Stimulated activated CD8-positive, alpha-beta memory T cell treated with anti-CD3 and anti-CD28 coated beads, Interleukin-2, amount 100 ng/mL, for 48 hours (primary cell): ENCODE measurements around the gene HBG1.
"Not testable (repeated sequence)": the region's sequence is repeated elsewhere in the genome, so short reads cannot be mapped to it uniquely, and the experiment has no call there.

Source experiments
- DNase-seq, 2 donors: peaks; one replicate each; pipeline ENCODE4 v3.0.0-alpha.2; 2020; ENCODE audit warnings: low read depth in 2 of 2

HBG1 gene

DNA sequence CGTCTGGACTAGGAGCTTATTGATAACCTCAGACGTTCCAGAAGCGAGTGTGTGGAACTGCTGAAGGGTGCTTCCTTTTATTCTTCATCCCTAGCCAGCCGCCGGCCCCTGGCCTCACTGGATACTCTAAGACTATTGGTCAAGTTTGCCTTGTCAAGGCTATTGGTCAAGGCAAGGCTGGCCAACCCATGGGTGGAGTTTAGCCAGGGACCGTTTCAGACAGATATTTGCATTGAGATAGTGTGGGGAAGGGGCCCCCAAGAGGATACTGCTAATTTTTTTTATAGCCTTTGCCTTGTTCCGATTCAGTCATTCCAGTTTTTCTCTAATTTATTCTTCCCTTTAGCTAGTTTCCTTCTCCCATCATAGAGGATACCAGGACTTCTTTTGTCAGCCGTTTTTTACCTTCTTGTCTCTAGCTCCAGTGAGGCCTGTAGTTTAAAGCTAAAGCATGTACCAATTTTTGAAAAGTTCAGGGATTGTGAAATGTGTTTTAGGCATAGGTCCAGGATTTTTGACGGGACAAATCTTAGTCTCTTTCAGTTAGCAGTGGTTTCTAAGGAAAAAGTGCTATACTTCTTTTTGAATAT lies at the start of gene HBG1:
Gene HBG1 (minus strand): TSS at position 51 of the 590 bp plus-strand sequence. CDS start 53 bp downstream, outside the sequence.
- not testable (repeated sequence) for DNase-seq

DNA sequence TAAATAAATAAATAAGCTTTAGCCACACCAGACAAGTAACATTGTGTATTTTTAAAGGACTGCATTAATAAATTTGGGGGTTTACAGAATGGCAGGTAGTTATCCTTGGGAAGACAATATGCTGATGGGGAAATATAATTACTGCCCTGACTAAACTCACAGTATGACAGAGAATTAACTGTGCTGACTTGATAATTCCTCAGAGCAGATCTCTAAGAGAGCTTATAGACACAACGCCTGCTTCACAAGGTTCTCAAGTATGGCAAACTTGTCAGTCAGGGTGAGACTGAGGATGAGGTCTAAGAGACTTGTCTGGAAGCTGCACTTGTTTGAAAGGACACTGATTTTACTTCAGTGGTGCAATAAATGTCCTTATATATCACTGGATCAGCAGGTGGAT lies 48.8 kb upstream of the HBG1 start:
- DNase-seq = no peak

DNA sequence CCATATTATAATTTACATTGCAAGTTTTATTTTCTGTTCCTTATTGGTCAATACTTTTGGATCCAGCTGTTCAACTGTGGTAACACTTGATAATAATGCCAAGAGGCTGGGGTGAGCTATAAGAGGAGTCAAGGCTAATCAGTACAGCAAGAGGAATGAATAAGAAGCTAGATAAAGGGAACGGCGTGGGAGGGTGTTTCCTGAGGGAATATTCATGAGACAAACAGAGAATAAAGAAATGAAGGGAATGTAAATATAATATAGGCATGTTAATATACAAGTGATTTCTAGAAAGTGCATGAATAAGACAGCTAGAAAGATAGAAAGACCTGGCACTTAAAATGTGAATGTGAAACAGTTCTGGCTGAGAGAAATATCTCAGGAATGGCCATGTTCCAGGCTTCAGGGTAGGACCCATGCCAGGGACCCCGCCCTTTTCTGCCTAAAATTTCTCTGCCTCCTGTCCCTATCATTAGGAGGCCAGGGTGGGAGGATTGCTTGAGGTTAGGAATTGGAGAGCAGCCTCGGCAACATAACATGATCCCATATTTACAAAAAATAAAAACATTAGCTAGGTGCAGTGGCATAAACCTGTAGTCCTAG lies 48.2 kb upstream of the HBG1 start:
- DNase-seq = no peak

DNA sequence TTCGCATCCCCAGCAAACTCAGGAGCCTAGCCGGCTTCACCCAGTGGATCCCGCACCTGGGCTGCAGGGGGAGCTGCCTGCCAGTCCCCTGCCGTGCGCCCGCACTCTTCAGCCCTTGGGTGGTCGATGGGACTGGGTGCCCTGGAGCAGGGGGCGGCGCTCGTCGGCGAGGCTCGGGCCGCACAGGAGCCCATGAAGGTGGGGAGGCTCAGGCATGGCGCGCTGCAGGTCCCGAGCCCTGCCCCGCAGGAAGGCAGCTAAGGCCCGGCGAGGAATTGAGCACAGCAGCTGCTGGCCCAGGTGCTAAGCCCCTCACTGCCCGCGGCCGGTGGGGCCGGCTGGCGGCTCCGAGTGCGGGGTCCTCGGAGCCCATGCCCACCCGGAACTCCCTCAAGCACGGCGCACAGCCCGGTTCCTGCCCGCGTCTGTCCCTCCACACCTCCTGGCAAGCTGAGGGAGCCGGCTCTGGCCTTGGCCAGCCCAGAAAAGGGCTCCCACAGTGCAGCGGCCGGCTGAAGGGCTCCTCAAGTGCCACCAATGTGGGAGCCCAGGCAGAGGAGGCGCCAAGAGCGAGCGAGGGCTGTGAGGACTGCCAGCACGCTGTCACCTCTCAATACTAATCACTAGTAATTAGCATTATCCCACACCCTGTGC lies 44.8 kb upstream of the HBG1 start:
- DNase-seq = not testable (repeated sequence)

DNA sequence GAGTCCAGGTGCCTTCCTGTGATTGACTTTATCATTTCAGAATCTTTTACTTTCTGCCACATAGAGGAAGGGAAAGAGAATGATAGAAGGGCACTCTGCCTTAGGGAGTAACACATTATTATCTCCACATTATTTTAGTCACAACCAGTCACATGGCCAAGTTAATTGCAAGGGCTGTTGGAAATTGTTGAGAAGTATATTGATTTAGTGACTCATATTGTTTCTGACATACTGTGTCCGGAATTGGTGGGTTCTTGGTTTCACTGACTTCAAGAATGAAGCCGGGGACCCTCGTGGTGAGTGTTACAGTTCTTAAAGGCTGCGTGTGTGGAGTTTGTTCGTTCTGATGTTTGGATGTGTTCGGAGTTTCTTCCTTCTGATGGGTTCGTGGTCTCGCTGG lies 43.4 kb upstream of the HBG1 start:
- no peak for DNase-seq

DNA sequence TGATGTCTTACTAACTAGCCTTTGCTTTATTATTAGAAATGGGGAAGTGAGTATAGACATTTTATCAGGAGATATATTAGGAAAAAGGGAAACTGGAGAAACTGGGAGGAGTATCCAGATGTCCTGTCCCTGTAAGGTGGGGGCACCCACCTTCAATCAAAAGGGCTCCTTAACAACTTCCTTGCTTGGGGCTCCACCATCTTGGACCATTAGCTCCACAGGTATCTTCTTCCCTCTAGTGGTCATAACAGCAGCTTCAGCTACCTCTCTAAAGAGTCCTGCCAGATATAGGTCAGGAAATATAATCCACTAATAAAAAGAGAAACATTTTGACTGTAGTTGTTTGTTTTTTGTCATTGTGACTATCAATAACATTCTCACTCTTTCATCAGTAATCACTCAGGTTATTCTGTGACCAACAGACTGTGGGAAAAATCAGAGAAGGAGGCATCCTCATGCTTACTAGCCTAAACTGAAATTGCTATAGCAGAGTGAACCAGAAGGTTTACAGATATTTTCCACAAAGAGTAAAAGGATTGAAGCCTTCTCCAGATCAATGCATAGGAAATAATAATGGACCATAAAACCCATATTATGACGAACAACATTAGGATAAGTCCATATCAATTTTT lies 41.7 kb upstream of the HBG1 start:
- no peak for DNase-seq

DNA sequence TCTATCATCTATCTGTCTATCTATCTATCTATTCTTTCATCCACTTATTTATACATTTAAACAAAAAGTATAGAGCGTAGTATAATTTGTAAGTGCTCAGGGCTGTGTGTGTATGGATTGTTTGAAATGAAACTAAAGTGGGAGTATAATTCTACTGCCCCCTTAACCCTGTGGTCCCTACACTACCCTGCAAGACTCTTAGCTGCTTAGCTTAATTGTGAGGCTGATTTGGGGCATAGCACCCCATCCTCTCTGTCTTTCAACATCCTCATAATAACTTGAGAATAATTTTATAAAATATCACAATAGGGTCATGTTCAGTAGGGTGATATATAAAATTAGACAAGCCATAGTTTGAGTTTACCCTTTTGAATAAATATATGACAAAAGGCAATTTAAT lies 40.4 kb upstream of the HBG1 start:
- no peak for DNase-seq

DNA sequence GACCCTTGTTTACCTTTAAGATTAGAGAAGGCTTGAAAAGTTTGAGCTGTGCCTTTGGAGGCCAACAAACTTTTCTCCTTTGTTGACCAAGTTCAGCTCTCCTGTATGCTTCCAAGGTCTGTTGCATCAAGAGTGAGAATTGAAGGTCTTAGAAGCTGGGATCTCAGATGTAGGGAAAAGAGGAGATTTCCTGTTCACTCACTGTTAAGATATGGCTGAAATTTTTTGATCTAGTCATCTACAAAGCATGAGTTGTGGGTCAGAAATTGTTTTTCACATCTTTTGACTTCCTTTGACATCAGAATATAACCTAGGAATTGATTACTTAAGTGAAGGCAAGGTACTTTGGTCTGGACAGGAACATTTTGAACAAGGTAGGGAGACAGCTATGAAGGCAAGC lies 40.0 kb upstream of the HBG1 start:
- DNase-seq = no peak

DNA sequence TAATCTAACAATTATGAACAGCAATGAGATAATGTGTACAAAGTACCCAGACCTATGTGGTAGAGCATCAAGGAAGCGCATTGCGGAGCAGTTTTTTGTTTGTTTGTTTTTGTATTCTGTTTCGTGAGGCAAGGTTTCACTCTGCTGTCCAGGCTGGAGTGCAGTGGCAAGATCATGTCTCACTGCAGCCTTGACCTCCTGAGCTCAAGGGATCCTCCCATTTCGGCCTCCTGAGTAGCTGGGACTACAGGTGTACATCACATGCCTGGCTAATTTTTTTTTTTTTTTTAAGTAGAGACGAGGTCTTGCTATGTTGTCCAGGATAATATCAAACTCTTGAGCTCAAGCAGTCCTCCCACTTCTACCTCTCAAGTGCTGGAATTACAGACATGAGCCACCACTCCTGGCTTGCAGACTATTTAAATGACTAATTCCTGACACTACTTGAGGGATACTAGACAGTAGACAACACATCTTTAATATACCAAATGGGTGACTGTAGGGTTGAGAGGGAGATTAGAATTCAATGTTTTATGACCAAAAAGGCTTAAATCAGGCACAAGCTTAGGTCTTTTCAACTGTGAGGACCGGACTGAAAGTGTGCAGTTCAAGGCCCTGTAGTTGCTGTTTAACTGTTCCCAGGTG lies 39.4 kb upstream of the HBG1 start:
- DNase-seq = no peak

DNA sequence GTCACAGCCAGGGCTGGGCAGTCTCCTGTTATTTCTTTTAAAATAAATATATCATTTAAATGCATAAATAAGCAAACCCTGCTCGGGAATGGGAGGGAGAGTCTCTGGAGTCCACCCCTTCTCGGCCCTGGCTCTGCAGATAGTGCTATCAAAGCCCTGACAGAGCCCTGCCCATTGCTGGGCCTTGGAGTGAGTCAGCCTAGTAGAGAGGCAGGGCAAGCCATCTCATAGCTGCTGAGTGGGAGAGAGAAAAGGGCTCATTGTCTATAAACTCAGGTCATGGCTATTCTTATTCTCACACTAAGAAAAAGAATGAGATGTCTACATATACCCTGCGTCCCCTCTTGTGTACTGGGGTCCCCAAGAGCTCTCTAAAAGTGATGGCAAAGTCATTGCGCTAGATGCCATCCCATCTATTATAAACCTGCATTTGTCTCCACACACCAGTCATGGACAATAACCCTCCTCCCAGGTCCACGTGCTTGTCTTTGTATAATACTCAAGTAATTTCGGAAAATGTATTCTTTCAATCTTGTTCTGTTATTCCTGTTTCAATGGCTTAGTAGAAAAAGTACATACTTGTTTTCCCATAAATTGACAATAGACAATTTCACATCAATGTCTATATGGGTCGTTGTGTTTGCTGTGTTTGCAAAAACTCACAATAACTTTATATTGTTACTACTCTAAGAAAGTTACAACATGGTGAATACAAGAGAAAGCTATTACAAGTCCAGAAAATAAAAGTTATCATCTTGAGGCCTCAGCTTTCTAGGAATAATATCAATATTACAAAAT lies 38.6 kb upstream of the HBG1 start:
- DNase-seq = no peak

DNA sequence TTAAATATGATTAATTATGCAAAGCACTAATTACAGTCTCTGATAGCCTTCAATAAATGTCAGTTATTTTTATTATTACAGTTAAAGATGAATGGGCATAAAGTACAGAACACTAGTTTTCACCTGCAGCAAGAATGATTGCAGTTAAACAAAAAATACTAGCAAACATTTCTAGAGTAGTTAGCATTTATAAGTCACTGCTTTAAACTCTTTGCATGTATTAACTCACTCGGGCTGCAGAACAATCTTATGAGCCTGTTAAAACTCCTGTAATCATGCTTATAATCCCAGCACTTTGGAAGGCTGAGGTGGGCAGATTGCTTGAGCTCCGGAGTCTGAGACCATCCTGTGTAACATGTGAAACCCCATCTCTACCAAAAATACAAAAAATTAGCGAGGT lies 37.2 kb upstream of the HBG1 start:
- no peak for DNase-seq

DNA sequence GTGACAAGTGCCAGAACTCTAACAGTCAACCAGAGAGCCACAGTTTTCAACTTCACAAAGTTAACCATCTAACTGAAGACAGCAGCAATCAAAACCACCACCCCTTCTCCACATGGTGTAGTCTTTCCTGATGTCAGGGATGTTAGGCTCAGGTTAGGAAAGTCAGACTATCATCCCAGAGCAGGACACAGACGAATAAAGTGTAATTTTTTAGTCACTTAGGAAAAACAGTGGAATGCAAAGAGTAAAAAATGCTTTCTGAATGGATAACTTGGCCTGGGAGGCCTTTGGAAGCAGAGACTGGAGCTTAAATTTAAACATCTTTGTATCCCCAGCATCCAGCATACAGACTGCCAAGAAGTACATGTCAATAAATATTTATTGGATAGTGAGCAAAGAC lies 36.7 kb upstream of the HBG1 start:
- no peak for DNase-seq

DNA sequence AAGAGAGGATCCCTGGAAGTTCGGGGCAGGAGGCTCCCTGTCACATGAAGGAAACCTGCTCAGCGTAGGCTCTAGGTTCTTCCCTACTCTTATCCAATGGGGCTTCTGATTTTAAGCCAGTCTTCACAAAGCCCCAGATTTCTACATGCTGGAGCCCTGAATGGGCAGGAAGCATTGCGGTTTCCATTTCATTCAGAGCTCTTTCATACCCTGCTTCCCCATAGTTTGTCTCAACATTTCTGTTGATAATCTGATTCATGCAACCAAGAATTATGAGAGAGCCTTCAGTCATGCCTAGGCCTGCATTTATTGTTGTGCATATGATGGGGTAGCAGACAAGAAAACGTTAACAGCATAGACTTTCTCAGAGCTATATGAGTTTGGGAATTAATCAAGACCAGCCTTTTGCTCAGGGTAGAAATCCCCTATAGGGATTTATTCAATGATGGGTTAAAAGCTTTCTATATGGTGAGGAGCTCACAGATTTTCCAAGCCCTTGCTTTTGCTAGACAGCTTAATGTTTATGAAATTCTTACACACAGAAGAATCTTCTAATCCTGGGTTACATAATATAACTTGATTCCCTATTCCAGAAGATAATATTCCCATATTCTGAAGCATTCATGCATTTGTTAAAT lies 36.2 kb upstream of the HBG1 start:
- DNase-seq = no peak

DNA sequence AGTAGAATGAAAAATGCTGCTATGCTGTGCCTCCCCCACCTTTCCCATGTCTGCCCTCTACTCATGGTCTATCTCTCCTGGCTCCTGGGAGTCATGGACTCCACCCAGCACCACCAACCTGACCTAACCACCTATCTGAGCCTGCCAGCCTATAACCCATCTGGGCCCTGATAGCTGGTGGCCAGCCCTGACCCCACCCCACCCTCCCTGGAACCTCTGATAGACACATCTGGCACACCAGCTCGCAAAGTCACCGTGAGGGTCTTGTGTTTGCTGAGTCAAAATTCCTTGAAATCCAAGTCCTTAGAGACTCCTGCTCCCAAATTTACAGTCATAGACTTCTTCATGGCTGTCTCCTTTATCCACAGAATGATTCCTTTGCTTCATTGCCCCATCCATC lies 35.0 kb upstream of the HBG1 start:
- DNase-seq = no peak

DNA sequence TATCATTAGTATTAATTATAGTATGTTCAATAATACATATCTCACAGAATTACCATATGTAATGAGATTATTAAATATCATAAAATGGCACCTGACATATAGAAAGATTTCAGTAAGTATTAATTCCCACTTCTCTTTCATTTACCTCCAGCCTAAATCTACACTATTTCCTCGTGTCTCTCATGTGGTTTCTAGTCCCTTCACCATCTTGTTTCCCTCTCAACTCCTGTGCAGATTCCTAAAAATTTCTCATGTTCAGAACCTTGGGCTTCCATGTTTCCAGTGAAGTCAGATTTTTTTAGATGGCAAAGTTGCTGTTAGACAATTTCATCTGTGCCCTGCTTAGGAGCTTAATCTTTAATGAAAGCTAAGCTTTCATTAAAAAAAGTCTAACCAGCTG lies 34.2 kb upstream of the HBG1 start:
- DNase-seq = no peak

DNA sequence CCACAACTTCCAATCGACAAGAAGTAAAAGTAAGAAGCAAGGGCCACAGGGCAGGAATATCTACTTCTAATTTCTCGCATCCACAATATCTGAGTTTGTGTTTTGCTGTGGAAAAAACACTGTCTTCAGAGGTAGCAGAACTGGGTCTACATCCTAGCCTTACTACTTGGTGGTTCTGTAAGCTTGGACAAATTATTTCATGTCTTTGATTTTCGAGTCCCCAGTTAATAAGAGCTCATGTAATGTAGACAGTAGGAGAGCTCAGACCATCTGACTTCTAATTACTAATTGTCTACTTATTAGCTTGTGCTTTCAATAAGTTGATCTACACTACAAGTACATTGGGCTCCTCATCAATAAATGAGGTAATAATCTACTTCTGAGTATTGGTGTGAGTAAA lies 33.4 kb upstream of the HBG1 start:
- no peak for DNase-seq

DNA sequence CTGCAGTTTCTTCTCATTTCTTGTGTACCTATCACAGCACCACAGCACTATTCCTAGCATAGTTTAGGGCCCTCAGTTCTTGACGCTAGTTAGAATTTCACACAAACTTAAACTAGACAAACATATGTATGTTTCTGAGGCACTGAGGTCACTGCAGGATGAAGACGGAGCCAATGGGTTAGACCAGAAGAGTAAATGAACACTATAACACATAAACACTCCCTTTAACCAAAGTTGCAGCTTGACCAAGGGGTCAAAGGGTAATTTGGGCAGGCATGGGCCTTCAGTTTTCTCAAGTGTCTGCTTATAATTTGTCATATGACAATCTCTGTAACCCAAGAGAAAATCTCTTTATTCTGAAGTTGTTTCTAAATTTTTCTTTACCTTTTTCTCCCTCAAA lies 33.0 kb upstream of the HBG1 start:
- no peak for DNase-seq

DNA sequence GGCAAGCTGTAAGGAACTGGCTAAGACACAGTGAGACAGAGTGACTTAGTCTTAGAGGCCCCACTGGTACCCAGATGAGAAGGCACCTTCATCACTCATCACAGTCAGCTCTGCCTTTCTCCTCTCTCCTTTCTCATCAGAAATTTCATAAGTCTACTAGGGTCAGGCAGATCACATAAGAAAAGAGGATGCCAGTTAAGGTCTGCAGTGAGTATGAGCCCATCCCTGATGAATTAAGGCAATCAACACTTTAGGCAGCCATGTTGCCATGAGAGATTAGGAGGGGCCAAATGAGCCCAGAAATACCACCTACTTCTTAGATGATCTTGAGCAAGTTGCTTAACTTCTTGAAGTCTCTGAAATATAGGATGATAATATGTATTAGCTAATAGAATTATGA lies 31.9 kb upstream of the HBG1 start:
- DNase-seq = no peak

DNA sequence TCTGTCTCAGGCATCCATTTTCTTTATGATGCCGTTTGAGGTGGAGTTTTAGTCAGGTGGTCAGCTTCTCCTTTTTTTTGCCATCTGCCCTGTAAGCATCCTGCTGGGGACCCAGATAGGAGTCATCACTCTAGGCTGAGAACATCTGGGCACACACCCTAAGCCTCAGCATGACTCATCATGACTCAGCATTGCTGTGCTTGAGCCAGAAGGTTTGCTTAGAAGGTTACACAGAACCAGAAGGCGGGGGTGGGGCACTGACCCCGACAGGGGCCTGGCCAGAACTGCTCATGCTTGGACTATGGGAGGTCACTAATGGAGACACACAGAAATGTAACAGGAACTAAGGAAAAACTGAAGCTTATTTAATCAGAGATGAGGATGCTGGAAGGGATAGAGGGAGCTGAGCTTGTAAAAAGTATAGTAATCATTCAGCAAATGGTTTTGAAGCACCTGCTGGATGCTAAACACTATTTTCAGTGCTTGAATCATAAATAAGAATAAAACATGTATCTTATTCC lies 31.0 kb upstream of the HBG1 start:
- DNase-seq = peak in 1 of 2 donors; percentile 3

DNA sequence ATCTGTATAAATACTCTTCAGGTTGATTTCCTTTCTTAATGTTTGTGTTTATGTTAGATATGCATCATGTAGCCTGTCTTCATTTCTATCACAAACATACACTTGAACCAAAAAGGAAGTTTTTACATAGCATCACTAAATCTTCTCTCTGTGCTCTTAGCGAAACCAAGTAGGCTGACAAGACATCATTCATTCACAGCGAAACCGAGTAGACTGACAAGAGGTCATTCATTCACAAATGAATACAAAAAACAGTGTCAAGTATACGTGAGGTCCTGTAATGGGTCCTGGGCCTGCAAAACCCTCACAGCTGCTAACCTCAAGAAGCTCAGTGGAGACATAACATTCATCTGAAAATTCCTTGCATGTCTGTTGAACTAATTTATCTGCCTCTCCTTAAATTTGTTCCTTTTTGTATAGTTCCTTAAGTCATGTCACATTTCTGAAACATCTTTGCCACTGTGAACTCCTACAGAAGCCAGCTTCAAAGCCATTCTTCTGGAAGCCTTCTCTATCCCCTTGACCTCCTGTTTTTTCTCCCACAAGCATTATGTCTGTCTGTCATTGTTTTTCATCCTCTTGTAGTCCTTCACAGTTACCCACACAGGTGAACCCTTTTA lies 29.9 kb upstream of the HBG1 start:
- no peak for DNase-seq
